Astrocyte of the cerebellum (primary cell): ENCODE measurements around the gene AMBRA1.

ENCODE experiments used
- DNase-seq: peaks from one replicate; pipeline ENCODE4 v3.0.0-alpha.2; 2011; ENCODE audit warnings: low read depth
- H3K4me3 ChIP-seq: 2 replicates; pipeline ENCODE4 v1.5.1; 2011; ENCODE audit warnings: mild to moderate bottlenecking, low read depth, low read length, moderate library complexity
- CTCF ChIP-seq: IDR thresholded peaks from 2 replicates; pipeline ENCODE4 v1.5.1; 2012; ENCODE audit warnings: low read length, low read depth, moderate library complexity, mild to moderate bottlenecking; ENCODE audit errors: missing control alignments
- in situ Hi-C: cut with HindIII; loops from 2 replicates; pipeline ENCODE4 v1.10.0; 2017; ENCODE audit warnings: low sequenced_read_pairs

Gene AMBRA1

DNA sequence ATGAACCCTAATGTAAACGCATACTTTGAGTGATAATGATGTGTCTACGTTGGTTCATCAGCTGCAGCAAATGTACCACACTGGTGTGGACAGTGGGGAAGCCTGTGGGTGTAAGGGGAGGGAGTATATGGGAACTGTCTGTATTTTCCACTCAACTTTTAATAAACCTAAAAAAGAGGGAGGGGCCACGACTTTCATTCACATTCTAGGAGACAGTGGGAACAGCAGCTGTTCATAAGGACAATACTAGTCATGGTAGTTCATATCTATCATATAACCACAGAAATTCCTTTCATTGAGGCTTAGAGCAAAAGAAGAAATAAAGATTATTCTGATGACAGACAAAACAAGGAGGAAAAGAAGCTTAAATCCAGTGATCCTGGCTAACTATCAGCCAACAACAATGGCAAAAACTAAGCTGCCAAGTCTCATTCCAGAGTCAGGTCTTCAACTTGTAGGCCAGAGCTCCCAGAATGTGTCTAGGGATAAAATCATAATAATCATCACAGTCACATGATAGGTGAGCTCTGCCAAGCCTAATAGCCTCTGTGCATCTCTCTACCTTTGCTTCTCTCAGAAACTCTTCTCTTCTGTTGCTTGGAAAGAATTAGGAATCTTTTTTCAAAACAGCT is 142.9 kb downstream of the AMBRA1 start:
- no peak overlapping the region for H3K4me3 ChIP-seq
- in situ Hi-C loops = no loop called here
- peak; percentile 29 for DNase-seq
- no peak for TF ChIP-seq CTCF

GRCh38 chr11:46447544-46447943 is 146.3 kb downstream of the AMBRA1 start:
- TF ChIP-seq CTCF = no peak
- no peak overlapping the region for H3K4me3 ChIP-seq
- DNase-seq = no peak
- in situ Hi-C loops = no loop called here

GRCh38 chr11:46445920-46446771 is 147.7 kb downstream of the AMBRA1 start:
- no peak overlapping the region for H3K4me3 ChIP-seq
- peak; percentile 16 for DNase-seq
- peak; percentile 33 for TF ChIP-seq CTCF
- in situ Hi-C loops = no loop called here

GRCh38 chr11:46445192-46445919 is 148.5 kb downstream of the AMBRA1 start:
- no peak for DNase-seq
- in situ Hi-C loops = no loop called here
- no peak for TF ChIP-seq CTCF
- no peak overlapping the region for H3K4me3 ChIP-seq

DNA sequence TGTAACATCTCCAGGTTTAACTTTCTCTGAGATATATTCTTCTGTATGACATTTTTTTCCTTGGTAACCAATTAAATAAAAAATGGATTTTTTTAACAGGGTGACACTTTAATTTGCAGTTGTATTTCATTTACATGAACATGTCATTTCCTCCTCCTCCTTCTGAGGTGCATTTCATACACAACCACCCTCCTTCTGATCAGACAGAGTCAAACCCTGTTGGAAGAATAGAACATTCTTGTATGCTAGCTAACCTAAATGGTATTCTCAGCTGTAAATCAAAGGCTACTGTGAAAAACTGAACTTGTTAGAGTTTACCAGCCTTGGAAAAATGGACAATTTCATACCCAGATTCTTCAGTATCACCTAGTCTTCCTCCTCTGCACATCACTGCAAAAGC is 149.5 kb downstream of the AMBRA1 start:
- no peak overlapping the region for H3K4me3 ChIP-seq
- TF ChIP-seq CTCF = no peak
- DNase-seq = no peak
- in situ Hi-C loops = no loop called here

DNA sequence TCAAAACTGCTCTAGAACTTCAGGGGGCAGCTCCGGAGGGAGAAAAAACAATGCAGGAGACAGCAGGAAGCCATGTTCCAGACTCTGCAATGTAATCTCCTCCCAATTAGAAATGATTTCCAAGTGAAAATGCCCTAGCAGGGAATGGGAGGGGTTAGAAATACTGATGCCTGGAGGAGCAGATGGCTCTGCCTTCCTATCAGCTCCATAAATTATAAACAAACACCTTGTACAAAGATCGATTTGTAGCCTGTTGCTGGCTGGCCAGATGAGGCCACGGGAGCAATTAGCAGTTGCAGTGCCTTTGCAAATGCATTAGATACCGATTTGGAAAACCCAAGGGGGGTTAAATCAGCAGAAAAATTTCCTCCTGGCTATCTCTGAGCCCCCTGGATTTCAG is 155.6 kb downstream of the AMBRA1 start:
- no peak for TF ChIP-seq CTCF
- H3K4me3 ChIP-seq = no peak overlapping the region
- DNase-seq = no peak
- in situ Hi-C loops = no loop called here
